ENCODE data around the gene SLC13A4.

GRCh38 chr7:135670179-135670578 lies 57.8 kb downstream of the SLC13A4 start:
- TF ChIP-seq, protein P1, sequence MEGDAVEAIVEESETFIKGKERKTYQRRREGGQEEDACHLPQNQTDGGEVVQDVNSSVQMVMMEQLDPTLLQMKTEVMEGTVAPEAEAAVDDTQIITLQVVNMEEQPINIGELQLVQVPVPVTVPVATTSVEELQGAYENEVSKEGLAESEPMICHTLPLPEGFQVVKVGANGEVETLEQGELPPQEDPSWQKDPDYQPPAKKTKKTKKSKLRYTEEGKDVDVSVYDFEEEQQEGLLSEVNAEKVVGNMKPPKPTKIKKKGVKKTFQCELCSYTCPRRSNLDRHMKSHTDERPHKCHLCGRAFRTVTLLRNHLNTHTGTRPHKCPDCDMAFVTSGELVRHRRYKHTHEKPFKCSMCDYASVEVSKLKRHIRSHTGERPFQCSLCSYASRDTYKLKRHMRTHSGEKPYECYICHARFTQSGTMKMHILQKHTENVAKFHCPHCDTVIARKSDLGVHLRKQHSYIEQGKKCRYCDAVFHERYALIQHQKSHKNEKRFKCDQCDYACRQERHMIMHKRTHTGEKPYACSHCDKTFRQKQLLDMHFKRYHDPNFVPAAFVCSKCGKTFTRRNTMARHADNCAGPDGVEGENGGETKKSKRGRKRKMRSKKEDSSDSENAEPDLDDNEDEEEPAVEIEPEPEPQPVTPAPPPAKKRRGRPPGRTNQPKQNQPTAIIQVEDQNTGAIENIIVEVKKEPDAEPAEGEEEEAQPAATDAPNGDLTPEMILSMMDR (IDR thresholded peaks at IDR 0.05): no peak
- TF ChIP-seq POLR2A (IDR thresholded peaks at IDR 0.05): no peak

Data from uterus (tissue), 2 donors.